ENCODE measurements around the gene TBCC. TPM values are rescaled to one million over a fixed set of nuclear protein-coding genes. Genes with fewer than 3 reads are reported as not detected.

The TBCC gene
- total and polyA plus RNA-seq, 10 of the 15 experiments (the other 5 are each of a cell fraction or from before 2014, with no cell fraction given) = 2.5 to 41.9 (median 20.3) TPM

GRCh38 chr6:42783876-42784642, 38.2 kb upstream of the TBCC start:
- Histone ChIP-seq H3K4me1 (ENCODE audit: control insufficient read depth, insufficient read depth, low read length) (peaks cover 29% of the 10 kb centered on the region), H3K36me3 (ENCODE audit: control insufficient read depth in 2 of 2, insufficient read depth in 2 of 2, low read length in 1 of 2) (no peaks in the 10 kb centered on the region; a peak in 2 of 4 replicates), H3K9ac (ENCODE audit: control insufficient read depth, insufficient read depth, low read length) (peak overlapping the region; percentile 100), H3K4me3 (peak overlapping the region; percentile 86), H3K9me3 (replicated peaks; ENCODE audit: control insufficient read depth, insufficient read depth, low read length) (no peaks in the 10 kb centered on the region), H2AFZ (ENCODE audit: control insufficient read depth, low read depth, low read length) (peak overlapping the region; percentile 42; the same call in 1 of the 2 replicates), H3K4me2 (ENCODE audit: control insufficient read depth, insufficient read depth) (peak overlapping the region; percentile 89), H4K20me1 (ENCODE audit: control insufficient read depth, insufficient read depth) (no peaks in the 10 kb centered on the region), H3K27me3 (replicated peaks in 1 of 2; ENCODE audit: control insufficient read depth in 2 of 2, insufficient read depth in 2 of 2, low read length in 1 of 2) (no peaks in the 10 kb centered on the region), H3K79me2 (ENCODE audit: control insufficient read depth, insufficient read depth, low read length) (peaks cover 88% of the 10 kb centered on the region), H3K27ac (ENCODE audit: control insufficient read depth, insufficient read depth) (peak overlapping the region; percentile 99)
- CTCF ChIA-PET = interaction anchor here (1.0 to 2.9 kb wide), 4 partner anchors 9 to 122 kb away, joined by 3 to 11 read pairs (median 3); no protein-coding TSS in a partner anchor
- POLR2A ChIA-PET = interaction anchor here (0.5 to 7.4 kb wide), 6 partner anchors 9 to 850 kb away, joined by 3 to 82 read pairs (median 19); partner anchors contain the start of gene TBCC
- no TSS peak for BruUV-seq (replicated peaks)
- RAD21 ChIA-PET (ENCODE audit: unreplicated experiment) = interaction anchor here (1.0 to 17.0 kb wide), 3 partner anchors 9 to 37 kb away, joined by 8 to 227 read pairs (median 14); partner anchors contain the start of gene TBCC
- DNase-seq (ENCODE audit: low read depth, low spot score) = no peak
- FAIRE-seq = no peak
- SMC1A ChIA-PET (ENCODE audit: uncharacterized antibody, unreplicated experiment) = interaction anchor here (1.2 to 7.7 kb wide), 5 partner anchors 12 to 122 kb away, joined by 3 to 62 read pairs (median 3); no protein-coding TSS in a partner anchor
- 4% methylated on average over 10 of the region's 10 CpGs for WGBS (ENCODE audit: insufficient coverage, insufficient replicate concordance, low lambda C conversion rate, missing lambda C conversion rate)
- in situ Hi-C loops (cut with MboI) = no loop called here
- intact Hi-C loops (cut with micrococcal nuclease; ENCODE audit: unreplicated experiment) = loop anchor here (1.0 to 10.0 kb wide), 3 partner anchors 38 to 391 kb away; partner anchors contain the start of genes SRF and TBCC
- peak; percentile 2; the same call in 2 of the 3 replicates for ATAC-seq
- no peak for TF ChIP-seq CTCF (IDR thresholded peaks at IDR 0.05 in 2 of 3, conservative IDR thresholded peaks at IDR 0.05 in 1 of 3; ENCODE audit: control insufficient read depth in 2 of 3, extremely low read depth in 1 of 3, insufficient read depth in 1 of 3, low read depth in 3 of 3, low read length in 3 of 3)
- TF ChIP-seq BHLHE40 (IDR thresholded peaks at IDR 0.05; ENCODE audit: borderline replicate concordance in 1 of 2, low read depth in 2 of 2, low read length in 1 of 2) = no peak
- no peak for TF ChIP-seq PBX3 (IDR thresholded peaks at IDR 0.05; ENCODE audit: insufficient replicate concordance, low read depth, low read length)
- 0 out of 2 replicates have a peak, but pooled peaks have one; percentile 6 for TF ChIP-seq RAD21 (IDR thresholded peaks at IDR 0.05; ENCODE audit: insufficient read depth, low read depth, low read length)
- no peak for TF ChIP-seq CBFB (IDR thresholded peaks at IDR 0.05; ENCODE audit: low read depth)
- TF ChIP-seq CREB1 (IDR thresholded peaks at IDR 0.05; ENCODE audit: low read depth) = no peak
- peak; percentile 48; the same call in 1 of the 2 replicates for TF ChIP-seq MLLT1 (IDR thresholded peaks at IDR 0.05)
- TF ChIP-seq BCL11A (IDR thresholded peaks at IDR 0.05; ENCODE audit: low read depth, low read length) = no peak
- no peak for TF ChIP-seq ZNF592 (IDR thresholded peaks at IDR 0.05)
- TF ChIP-seq MTA3 (IDR thresholded peaks at IDR 0.05; ENCODE audit: borderline replicate concordance, low read length) = 0 out of 2 replicates have a peak, but pooled peaks have one; percentile 22
- no peak for TF ChIP-seq SMC3 (IDR thresholded peaks at IDR 0.05; ENCODE audit: borderline replicate concordance, low read length)
- TF ChIP-seq CEBPB (IDR thresholded peaks at IDR 0.05; ENCODE audit: borderline replicate concordance in 1 of 2, low read depth in 2 of 2, low read length in 2 of 2) = no peak
